Measurements from ENCODE around the gene TWSG1. TPM values are rescaled to one million over a fixed set of nuclear protein-coding genes. Genes with fewer than 3 reads are reported as not detected.

Gene TWSG1
- total and polyA plus RNA-seq, 2 of the 13 experiments (the other 11 are each of a cell fraction or from before 2014, with no cell fraction given), result 6.6 to 9.4 TPM

GRCh38 chr18:9404565-9405060, 70.0 kb downstream of the TWSG1 start (continued):
- TF ChIP-seq TEAD2 (CRISPR knock-in tag; IDR thresholded peaks at IDR 0.05) (no peak), ZNF350 (CRISPR knock-in tag; IDR thresholded peaks at IDR 0.05; ENCODE audit: borderline replicate concordance, low read depth) (no peak), NCOA1 (CRISPR knock-in tag; IDR thresholded peaks at IDR 0.05) (no peak), NFATC3 (CRISPR knock-in tag; IDR thresholded peaks at IDR 0.05) (no peak), ZNF121 (CRISPR knock-in tag; IDR thresholded peaks at IDR 0.05) (no peak), AKAP8 (CRISPR knock-in tag; IDR thresholded peaks at IDR 0.05) (no peak)

- DNase-seq (ENCODE audit: low spot score), result no peak
- ATAC-seq, result no peak
- H3K4me3 ChIP-seq (replicated peaks in 1 of 3; ENCODE audit: insufficient read depth in 1 of 3, low read depth in 2 of 3, low read length in 3 of 3), result no peak overlapping the region
- no peak overlapping the region for H2AFZ ChIP-seq (ENCODE audit: low read length)
- H3K4me2 ChIP-seq (ENCODE audit: low read depth, low read length), result no peak overlapping the region
- in situ Hi-C loops (cut with HindIII; ENCODE audit: extremely low pct_ligation_motif_present, low pct_unique_long_range_greater_than_20kb), result no loop called here
- WGBS (ENCODE audit: low lambda C conversion rate), result 70% methylated on average over 7 of the region's 7 CpGs
- intact Hi-C loops (cut with micrococcal nuclease; ENCODE audit: unreplicated experiment), result no loop called here
- no peaks in the 10 kb centered on the region for H3K36me3 ChIP-seq (replicated peaks in 1 of 2; ENCODE audit: control insufficient read depth in 1 of 2, insufficient read depth in 2 of 2, low read length in 2 of 2)
- no peaks in the 10 kb centered on the region for H4K20me1 ChIP-seq (ENCODE audit: insufficient read depth, low read length)
- H3K9ac ChIP-seq (ENCODE audit: insufficient read depth, low read depth, low read length), result no peak overlapping the region
- no TSS peak for BruUV-seq (replicated peaks)
- H3K27me3 ChIP-seq (ENCODE audit: control insufficient read depth in 1 of 2, insufficient read depth in 2 of 2, low read length in 2 of 2), result no peaks in the 10 kb centered on the region
- TF ChIP-seq HMGA1 (CRISPR knock-in tag; conservative IDR thresholded peaks at IDR 0.05) (no peak), ZNF549 (CRISPR knock-in tag; IDR thresholded peaks at IDR 0.05) (no peak), CREB1 (IDR thresholded peaks at IDR 0.05) (no peak), CREB1 (CRISPR knock-in tag; IDR thresholded peaks at IDR 0.05) (no peak), ZBTB20 (CRISPR knock-in tag; IDR thresholded peaks at IDR 0.05; ENCODE audit: borderline replicate concordance, low read depth) (no peak), ASH2L (IDR thresholded peaks at IDR 0.05; ENCODE audit: insufficient read length, low read depth, low read length) (no peak)
- no peaks in the 10 kb centered on the region for H3K79me2 ChIP-seq (ENCODE audit: insufficient read depth, low read length)
- no peak for FAIRE-seq
- H3K9me3 ChIP-seq (ENCODE audit: low read length), result no peaks in the 10 kb centered on the region
- CTCF ChIA-PET (ENCODE audit: low intra/inter-chr PET ratio, low total read pairs), result no interaction called here
- POLR2A ChIA-PET, result no interaction called here
- no peaks in the 10 kb centered on the region for H3K4me1 ChIP-seq (ENCODE audit: insufficient read depth, low read length)
- H3K27ac ChIP-seq (ENCODE audit: extremely low read length, insufficient read depth, low read length), result no peak overlapping the region
These were observed 70.6 kb downstream of the TWSG1 start for GRCh38 chr18:9405130-9405529.

Measured in HepG2 (cell line).